HG03045 (cell line): ENCODE results near the gene LYPD6.
"Not testable (repeated sequence)": the region's sequence is repeated elsewhere in the genome, so short reads cannot be mapped to it uniquely, and the experiment has no call there.

Experiments used
- ATAC-seq: cut with Tn5 transposase; IDR thresholded peaks from one replicate; pipeline ENCODE4 v1.9.1; 2021; ENCODE audit warnings: mild to moderate bottlenecking, moderate library complexity; ENCODE audit not compliant: unreplicated experiment

The LYPD6 gene

DNA sequence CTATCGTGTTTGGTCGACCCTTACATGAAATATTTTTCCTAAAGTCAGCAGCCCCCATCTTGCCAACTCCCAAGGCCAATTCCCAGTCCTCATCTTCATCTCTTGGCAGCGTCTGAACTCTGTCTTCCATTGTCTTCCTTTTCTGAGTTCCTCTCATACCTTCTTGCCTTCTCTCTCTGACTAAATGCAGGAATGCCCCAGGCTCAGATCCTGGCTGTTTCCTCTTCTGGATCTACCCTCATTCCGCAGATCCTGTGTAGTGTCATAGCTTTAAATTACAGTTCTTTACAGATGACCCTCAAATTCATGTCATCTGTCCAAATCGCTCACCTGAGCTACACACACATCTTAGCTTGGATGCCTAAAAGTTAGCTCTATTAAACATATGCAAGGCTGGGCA lies 162.5 kb downstream of the LYPD6 start:
- no peak for ATAC-seq

- not testable (repeated sequence) for ATAC-seq
These were observed 168.8 kb downstream of the LYPD6 start for GRCh38 chr2:149499204-149499603.

- not testable (repeated sequence) for ATAC-seq
These were observed 176.4 kb downstream of the LYPD6 start for GRCh38 chr2:149506808-149507207.

- ATAC-seq, result no peak
These were observed 177.6 kb downstream of the LYPD6 start for GRCh38 chr2:149507974-149508373.

- ATAC-seq, result no peak
These were observed 183.1 kb downstream of the LYPD6 start for GRCh38 chr2:149513461-149513860.
